HepG2 (cell line): ENCODE data around the gene CDT1. TPM values are rescaled to one million over a fixed set of nuclear protein-coding genes. Genes with fewer than 3 reads are reported as not detected.

Experiments
- CREM ChIP-seq, 2 experiments: sonication (generic) in 1 of 2; formaldehyde crosslinking in 1 of 2; IDR thresholded peaks; 2 replicates each; pipeline versions ENCODE4 v1.4.0 to v1.6.1; 2016 to 2020; ENCODE audit warnings: antibody characterized with exemption in 1 of 2, mild to moderate bottlenecking in 1 of 2, missing genetic modification reagents in 1 of 2
- DMAP1 ChIP-seq: IDR thresholded peaks from 2 replicates; pipeline ENCODE4 v1.6.1; 2016
- GTF3A ChIP-seq: sonication (generic); formaldehyde crosslinking; conservative IDR thresholded peaks from 2 replicates; pipeline ENCODE4 v1.4.0; 2020; ENCODE audit warnings: mild to moderate bottlenecking, missing genetic modification reagents
- MEIS1 ChIP-seq: sonication (generic); formaldehyde crosslinking; IDR thresholded peaks from 2 replicates; pipeline ENCODE4 v1.9.0; 2021; ENCODE audit warnings: mild to moderate bottlenecking, missing genetic modification reagents, moderate library complexity, borderline replicate concordance
- NFE2L2 ChIP-seq: fragments of 150-350 bp; IDR thresholded peaks from 2 replicates; pipeline ENCODE4 v1.6.1; 2014; ENCODE audit warnings: low read length
- NR2F2 ChIP-seq: IDR thresholded peaks from 2 replicates; pipeline ENCODE4 v1.6.1; 2012; ENCODE audit warnings: low read depth, inconsistent platforms, borderline replicate concordance
- PHF8 ChIP-seq: sonication (generic); formaldehyde crosslinking; IDR thresholded peaks from 2 replicates; pipeline ENCODE4 v1.5.0; 2020; ENCODE audit warnings: missing genetic modification reagents
- POLR2G ChIP-seq: fragments of 200-400 bp; formaldehyde crosslinking; IDR thresholded peaks from 2 replicates; pipeline ENCODE4 v1.6.1; 2018; ENCODE audit warnings: mild to moderate bottlenecking, low read depth, low read length, moderate library complexity
- SP140L ChIP-seq: sonication (generic); formaldehyde crosslinking; IDR thresholded peaks from 2 replicates; pipeline ENCODE4 v1.4.0; 2020; ENCODE audit warnings: missing genetic modification reagents, borderline replicate concordance
- STAG1 ChIP-seq: sonication (generic); formaldehyde crosslinking; IDR thresholded peaks from 2 replicates; pipeline ENCODE4 v1.4.0; 2020; ENCODE audit warnings: missing genetic modification reagents
- ZFYVE20 ChIP-seq: sonication (generic); formaldehyde crosslinking; IDR thresholded peaks from 2 replicates; pipeline ENCODE4 v1.8.0; 2023; ENCODE audit warnings: low read depth, mild to moderate bottlenecking, moderate library complexity, missing genetic modification reagents, borderline replicate concordance
- ZKSCAN5 ChIP-seq: sonication (generic); formaldehyde crosslinking; IDR thresholded peaks from 2 replicates; pipeline ENCODE4 v1.5.1; 2020; ENCODE audit warnings: mild to moderate bottlenecking, missing genetic modification reagents
- ZNF24 ChIP-seq: fragments of 450-650 bp; IDR thresholded peaks from 2 replicates; pipeline ENCODE4 v1.6.1; 2017; ENCODE audit warnings: antibody characterized with exemption, mild to moderate bottlenecking
- ZNF501 ChIP-seq: sonication (generic); formaldehyde crosslinking; IDR thresholded peaks from 2 replicates; pipeline ENCODE4 v1.5.1; 2020; ENCODE audit warnings: mild to moderate bottlenecking, moderate library complexity, missing genetic modification reagents
- ZNF660 ChIP-seq: sonication (generic); formaldehyde crosslinking; IDR thresholded peaks from 2 replicates; pipeline ENCODE4 v1.5.1; 2020; ENCODE audit warnings: mild to moderate bottlenecking, low read depth, missing genetic modification reagents, borderline replicate concordance
- ZNF737 ChIP-seq: sonication (generic); formaldehyde crosslinking; IDR thresholded peaks from 2 replicates; pipeline ENCODE4 v1.5.0; 2020; ENCODE audit warnings: missing genetic modification reagents, mild to moderate bottlenecking, borderline replicate concordance
- ZNF75D ChIP-seq: sonication (generic); formaldehyde crosslinking; IDR thresholded peaks from 2 replicates; pipeline ENCODE4 v1.8.1; 2023; ENCODE audit warnings: missing genetic modification reagents, mild to moderate bottlenecking, borderline replicate concordance
- polyA plus RNA-seq, 8 experiments: library from polyadenylated mRNA; depleted of rRNA in 3 of 8; stranded (reverse) in 7 of 8; unstranded in 1 of 8; fragments of >200 nt; fragmentation: Illumina TruSeq in 4 of 8; extraction: Trizol in 4 of 8; gene quantifications; 2 replicates each; pipeline versions ENCODE4 v1.2.1 to v1.2.3, GENCODE V29; 2011 to 2016; ENCODE audit warnings: low read depth in 4 of 8, missing spikeins in 1 of 8, mixed read lengths in 1 of 8; ENCODE audit not compliant: insufficient read depth in 1 of 8
- total RNA-seq, 5 experiments: library from RNA; depleted of rRNA; stranded (reverse); fragments of >200 nt; fragmentation: Illumina TruSeq; extraction: Trizol; gene quantifications; 2 replicates each; pipeline ENCODE4 v1.2.3, GENCODE V29; 2016; ENCODE audit warnings: low read depth in 1 of 5
- TF ChIP-seq, protein P1 (sequence below): sonication (generic); formaldehyde crosslinking; IDR thresholded peaks from 2 replicates; pipeline ENCODE4 v1.4.0; 2020; ENCODE audit warnings: missing genetic modification reagents
- TF ChIP-seq, protein P2 (sequence below): sonication (generic); formaldehyde crosslinking; IDR thresholded peaks from 2 replicates; pipeline ENCODE4 v1.8.0; 2022; ENCODE audit warnings: missing genetic modification reagents, mild to moderate bottlenecking, inconsistent platforms, borderline replicate concordance
- TF ChIP-seq, protein P3 (sequence below): sonication (generic); formaldehyde crosslinking; IDR thresholded peaks from 2 replicates; pipeline ENCODE4 v1.5.0; 2020; ENCODE audit warnings: mild to moderate bottlenecking, missing genetic modification reagents

CDT1 gene
- total and polyA plus RNA-seq, 2 of the 13 experiments (the other 11 are each of a cell fraction or from before 2014, with no cell fraction given): 23.1 to 23.8 TPM

DNA sequence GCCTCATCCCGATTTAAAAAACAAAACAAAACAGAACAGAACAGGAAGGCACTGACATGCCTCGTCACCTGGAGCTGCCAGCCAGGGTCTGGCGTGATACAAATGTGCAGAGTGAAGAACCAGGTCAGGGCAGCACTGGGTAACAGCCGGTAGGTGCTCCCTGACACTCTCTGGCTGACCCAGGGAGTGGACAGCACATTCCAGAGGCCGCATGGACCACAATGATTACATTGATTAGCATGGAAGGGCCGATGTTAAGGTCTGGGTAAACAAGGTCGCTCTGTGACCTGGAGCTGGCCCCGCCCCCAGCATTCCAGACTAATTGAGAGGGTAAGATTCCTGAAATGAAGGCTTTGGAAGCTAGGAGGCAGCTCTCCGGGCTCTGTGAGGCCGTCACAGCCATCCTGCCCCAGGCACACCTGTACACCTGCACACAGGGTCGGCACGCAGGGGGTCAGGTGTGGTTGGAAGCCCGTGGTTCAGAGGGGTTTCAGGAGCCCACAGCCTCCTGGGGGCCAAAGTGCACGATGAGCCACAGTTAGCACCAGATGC is 40.0 kb upstream of the CDT1 start (continued):
- TF ChIP-seq, protein P1, sequence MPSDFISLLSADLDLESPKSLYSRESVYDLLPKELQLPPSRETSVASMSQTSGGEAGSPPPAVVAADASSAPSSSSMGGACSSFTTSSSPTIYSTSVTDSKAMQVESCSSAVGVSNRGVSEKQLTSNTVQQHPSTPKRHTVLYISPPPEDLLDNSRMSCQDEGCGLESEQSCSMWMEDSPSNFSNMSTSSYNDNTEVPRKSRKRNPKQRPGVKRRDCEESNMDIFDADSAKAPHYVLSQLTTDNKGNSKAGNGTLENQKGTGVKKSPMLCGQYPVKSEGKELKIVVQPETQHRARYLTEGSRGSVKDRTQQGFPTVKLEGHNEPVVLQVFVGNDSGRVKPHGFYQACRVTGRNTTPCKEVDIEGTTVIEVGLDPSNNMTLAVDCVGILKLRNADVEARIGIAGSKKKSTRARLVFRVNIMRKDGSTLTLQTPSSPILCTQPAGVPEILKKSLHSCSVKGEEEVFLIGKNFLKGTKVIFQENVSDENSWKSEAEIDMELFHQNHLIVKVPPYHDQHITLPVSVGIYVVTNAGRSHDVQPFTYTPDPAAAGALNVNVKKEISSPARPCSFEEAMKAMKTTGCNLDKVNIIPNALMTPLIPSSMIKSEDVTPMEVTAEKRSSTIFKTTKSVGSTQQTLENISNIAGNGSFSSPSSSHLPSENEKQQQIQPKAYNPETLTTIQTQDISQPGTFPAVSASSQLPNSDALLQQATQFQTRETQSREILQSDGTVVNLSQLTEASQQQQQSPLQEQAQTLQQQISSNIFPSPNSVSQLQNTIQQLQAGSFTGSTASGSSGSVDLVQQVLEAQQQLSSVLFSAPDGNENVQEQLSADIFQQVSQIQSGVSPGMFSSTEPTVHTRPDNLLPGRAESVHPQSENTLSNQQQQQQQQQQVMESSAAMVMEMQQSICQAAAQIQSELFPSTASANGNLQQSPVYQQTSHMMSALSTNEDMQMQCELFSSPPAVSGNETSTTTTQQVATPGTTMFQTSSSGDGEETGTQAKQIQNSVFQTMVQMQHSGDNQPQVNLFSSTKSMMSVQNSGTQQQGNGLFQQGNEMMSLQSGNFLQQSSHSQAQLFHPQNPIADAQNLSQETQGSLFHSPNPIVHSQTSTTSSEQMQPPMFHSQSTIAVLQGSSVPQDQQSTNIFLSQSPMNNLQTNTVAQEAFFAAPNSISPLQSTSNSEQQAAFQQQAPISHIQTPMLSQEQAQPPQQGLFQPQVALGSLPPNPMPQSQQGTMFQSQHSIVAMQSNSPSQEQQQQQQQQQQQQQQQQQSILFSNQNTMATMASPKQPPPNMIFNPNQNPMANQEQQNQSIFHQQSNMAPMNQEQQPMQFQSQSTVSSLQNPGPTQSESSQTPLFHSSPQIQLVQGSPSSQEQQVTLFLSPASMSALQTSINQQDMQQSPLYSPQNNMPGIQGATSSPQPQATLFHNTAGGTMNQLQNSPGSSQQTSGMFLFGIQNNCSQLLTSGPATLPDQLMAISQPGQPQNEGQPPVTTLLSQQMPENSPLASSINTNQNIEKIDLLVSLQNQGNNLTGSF (CRISPR knock-in tag): peak; percentile 40; the same call in 1 of the 2 replicates
- TF ChIP-seq, protein P2, sequence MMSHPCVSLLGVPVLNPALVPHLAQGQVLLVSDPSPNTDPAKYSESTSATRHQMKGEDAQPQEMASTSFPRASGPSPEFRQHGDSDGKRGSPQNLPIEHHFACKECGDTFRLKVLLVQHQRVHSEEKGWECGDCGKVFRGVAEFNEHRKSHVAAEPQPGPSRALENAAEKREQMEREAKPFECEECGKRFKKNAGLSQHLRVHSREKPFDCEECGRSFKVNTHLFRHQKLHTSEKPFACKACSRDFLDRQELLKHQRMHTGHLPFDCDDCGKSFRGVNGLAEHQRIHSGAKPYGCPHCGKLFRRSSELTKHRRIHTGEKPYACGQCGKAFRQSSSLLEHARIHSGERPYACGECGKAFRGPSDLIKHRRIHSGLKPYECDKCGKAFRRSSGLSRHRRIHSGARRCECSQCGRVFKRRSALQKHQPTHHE (CRISPR knock-in tag): no peak
- TF ChIP-seq ZNF24 (no peak; the same call in 1 of the 2 replicates), STAG1 (CRISPR knock-in tag) (peak; percentile 46), ZKSCAN5 (CRISPR knock-in tag) (no peak), ZNF737 (CRISPR knock-in tag) (no peak), ZFYVE20 (CRISPR knock-in tag) (no peak), ZNF75D (CRISPR knock-in tag) (no peak), PHF8 (CRISPR knock-in tag) (peak; percentile 32; the same call in 1 of the 2 replicates), DMAP1 (CRISPR knock-in tag) (peak; percentile 86), CREM (IDR thresholded peaks at IDR 0.05) (peak; percentile 63), CREM (CRISPR knock-in tag; IDR thresholded peaks at IDR 0.05) (no peak), NFE2L2 (no peak), ZNF660 (CRISPR knock-in tag) (no peak), MEIS1 (CRISPR knock-in tag) (peak; percentile 81), ZNF501 (peak; percentile 69; the same call in 1 of the 2 replicates), SP140L (CRISPR knock-in tag) (peak; percentile 97; the same call in 1 of the 2 replicates), NR2F2 (peak; percentile 91), POLR2G (no peak), GTF3A (CRISPR knock-in tag) (no peak)
- TF ChIP-seq, protein P3, sequence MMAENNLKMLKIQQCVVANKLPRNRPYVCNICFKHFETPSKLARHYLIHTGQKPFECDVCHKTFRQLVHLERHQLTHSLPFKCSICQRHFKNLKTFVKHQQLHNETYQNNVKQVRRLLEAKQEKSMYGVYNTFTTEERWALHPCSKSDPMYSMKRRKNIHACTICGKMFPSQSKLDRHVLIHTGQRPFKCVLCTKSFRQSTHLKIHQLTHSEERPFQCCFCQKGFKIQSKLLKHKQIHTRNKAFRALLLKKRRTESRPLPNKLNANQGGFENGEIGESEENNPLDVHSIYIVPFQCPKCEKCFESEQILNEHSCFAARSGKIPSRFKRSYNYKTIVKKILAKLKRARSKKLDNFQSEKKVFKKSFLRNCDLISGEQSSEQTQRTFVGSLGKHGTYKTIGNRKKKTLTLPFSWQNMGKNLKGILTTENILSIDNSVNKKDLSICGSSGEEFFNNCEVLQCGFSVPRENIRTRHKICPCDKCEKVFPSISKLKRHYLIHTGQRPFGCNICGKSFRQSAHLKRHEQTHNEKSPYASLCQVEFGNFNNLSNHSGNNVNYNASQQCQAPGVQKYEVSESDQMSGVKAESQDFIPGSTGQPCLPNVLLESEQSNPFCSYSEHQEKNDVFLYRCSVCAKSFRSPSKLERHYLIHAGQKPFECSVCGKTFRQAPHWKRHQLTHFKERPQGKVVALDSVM: peak; percentile 66; the same call in 1 of the 2 replicates
